Activated T-helper 1 cell treated with Interleukin-2 at 50 U/mL for 16 hours (primary cell): ENCODE measurements around the gene UBE2I.

Source experiments
- DNase-seq: peaks from one replicate; pipeline ENCODE4 v3.0.0-alpha.2; 2020; ENCODE audit warnings: low read depth

The UBE2I gene

DNA sequence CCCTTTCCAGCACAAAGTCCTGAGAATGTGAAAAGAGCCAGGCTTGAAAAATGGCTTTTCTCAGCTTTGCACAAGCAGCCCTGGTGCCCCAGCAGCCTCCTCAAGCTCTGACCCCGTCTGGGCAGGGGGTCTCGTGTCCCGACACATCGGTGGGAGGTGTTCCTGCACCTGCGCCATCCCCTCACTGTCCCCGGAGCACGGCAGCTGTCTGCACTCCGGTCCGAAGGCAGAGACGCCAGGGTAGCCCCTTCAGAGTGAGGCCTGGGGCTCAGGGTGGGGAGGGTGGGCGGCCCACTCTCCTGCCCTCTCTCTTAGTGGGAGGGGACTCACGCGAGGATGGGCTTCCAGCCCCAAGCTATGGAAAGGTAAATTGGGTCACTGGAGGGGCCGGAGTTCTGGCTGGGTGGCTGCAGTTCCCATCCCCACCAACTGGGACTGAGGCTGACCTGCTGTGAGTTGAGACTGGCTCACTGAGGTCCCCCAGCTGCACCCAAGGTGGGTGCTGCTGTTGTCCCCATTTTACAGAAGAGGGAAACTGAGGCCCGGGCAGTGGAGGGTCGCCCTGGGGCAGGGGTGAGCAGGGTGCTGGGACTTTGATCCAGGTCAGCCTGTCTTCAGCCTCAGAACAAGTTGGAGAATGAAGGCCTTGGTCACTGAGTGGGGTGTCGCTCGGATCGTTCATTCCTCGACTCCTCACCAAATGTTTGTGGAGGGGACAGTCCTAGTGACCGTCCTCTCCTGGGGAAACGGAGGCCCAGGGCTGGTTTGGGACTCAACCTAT is 21.7 kb downstream of the UBE2I start:
- DNase-seq, result no peak

DNA sequence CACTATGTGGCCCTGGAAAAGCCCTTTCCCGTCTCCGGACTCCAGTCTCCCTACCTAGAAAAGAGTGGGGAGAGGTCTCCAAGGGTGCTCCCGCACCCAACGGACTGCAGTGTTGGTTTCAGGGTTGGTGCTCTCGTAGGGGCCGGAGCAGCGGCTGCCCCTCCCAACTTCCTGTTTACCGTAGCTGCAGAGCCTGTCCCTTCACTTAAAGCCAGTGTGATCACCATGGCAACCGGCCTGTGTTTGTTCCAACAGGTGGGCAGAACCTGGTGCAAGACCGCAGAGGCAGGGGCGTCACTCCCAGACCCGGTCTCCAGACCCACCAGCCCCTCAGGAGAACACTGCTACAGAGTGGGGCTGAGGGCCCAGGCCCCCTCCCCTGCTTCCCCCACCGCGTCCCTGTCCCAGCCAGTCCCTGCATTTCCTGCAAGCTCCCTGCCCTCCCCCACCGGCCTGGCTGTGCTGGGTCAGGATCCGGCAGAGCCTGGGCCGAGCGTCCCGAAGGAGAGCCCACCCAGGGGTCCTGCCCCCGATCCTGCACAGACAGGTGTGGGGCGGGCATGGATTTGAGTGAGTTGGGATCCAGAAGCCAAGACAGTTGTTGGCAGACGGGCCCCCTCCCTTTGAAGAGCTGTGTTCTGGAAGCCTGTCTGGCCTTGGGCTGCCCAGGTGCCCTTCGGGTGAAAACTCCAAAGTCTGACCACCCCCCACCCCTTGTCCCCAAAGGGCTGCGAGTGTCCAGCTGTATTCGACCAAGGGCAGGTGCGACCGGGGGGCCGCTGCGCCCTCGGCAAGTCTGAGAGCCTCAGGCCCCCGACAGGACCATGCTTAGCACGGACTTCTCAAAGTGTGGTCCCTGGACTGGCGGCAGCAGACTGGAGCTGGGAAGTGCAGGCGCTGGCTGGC is 22.5 kb downstream of the UBE2I start:
- no peak for DNase-seq

DNA sequence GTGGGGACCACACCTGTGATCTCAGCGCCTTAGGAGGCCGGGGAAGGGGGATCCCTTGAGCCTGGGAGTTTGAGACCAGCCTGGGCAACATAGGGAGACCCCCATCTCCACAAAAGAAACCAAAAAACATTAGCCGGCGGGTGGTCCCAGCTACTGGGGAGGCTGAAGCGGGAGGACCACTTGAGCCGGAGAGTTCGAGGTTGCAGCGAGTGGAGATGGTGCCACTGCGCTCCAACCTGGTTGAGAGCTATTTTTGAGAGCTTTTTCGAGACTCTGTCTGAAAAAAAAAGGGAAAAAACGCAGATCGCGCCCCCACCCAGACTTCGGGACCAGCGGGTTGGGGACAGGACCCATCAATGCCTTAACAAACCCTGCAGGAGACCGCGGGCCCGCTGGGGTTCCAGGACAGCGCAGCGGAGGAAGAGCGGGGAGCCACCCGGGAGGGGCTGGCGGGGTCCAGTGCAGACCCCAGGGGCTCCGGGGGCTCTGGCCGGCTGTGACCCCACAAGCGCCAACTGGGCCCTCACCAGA is 23.2 kb downstream of the UBE2I start:
- no peak for DNase-seq

DNA sequence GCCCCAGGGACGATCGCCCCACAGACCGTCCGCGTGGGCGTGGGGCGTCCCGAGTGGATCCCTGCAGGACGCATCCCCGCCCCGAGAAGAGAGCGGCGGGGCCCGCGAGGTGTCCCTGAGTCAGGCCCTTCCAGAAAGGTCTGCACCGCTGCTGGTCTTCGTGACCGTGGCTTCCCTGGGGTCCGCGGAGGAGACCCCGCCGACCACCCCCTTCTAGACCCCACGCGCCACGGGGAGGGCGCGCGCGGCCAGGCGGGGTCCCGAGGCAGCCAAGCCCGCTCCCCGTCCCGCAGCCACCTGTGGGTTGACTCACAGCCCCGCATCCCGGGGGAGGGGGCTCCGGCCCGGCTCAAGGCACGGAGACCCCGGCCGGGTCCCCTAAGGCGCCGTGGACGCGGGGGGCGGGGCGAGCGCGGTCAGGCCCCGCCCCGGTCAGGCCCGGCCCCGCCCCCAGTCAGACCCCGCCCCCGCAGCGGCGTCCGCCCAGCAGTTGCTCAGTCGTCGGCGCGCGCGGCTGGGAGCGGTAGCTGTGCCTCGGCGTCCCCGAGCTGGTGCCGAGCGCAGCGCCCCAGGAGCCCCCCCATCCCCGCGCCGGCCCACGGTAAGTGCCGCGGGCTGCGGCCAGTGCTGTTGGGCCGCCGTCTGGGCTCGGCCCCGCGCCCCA is 23.8 kb downstream of the UBE2I start, which contains the start of gene BAIAP3:
TSS of gene BAIAP3 (plus strand) at position 497 of the 664 bp plus-strand sequence. CDS start 4,905 bp downstream, outside the sequence.
- peak; percentile 36 for DNase-seq

DNA sequence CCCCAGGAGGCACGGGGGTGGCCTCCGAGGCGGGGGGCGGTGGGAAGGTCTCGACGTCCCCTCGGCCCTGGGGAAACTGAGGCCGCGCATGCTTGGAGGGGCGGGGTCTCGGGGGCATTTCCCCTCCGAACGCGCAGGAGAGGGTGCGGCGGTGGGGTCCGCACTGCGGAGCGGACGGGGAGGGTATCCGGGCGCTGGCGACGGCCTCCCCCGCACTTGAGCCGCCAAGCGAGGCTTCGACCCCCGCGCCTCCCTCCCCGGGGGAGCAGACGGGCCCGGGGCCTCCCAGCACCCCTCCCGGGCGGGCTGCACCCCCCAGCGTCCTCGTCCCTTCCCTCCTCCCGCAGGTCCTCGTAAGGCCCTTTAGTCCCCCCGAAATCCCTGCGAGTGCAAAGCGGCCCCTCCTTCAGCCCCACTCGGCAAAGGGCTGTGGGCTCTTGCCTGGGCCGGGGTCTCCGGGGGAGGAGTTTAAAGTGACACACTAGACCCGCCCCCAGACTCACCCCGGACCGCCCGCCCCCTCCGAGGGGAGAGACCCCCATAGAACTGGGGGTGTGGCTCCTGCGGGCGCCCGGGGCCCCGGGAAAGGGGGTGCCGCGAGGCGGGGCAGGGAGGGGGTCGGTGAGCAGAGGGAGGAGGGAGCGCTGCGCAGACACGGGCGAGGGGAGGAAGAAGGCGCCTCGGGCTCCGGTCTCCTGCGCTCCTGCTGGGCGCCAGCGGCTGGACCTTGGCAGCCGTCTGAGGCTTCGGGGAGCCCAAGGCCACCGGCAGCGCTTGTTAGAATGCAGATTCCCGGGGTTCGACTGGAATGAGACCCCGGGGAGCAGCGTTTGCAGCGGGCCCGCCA is 24.6 kb downstream of the UBE2I start:
- DNase-seq, result no peak

DNA sequence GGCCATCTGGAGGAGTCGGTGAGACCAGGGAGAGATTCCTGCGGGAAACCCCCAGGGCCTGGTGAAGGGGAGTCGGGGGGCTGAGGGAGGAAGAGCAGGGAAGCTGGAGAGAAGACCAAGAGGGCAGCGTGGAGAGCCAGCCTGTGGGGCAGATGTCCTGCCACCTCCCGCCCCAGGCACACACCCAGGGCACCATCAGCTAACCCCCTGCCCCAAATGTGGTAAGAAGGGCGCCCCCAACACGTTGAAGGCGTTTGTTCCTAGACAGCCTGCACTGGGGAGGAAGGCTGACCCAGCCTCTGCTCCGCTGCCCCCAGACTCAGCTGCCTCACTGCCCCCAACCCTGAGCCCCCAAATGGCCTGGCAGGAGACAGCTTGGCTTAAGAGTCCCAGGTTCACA is 25.3 kb downstream of the UBE2I start:
- no peak for DNase-seq

DNA sequence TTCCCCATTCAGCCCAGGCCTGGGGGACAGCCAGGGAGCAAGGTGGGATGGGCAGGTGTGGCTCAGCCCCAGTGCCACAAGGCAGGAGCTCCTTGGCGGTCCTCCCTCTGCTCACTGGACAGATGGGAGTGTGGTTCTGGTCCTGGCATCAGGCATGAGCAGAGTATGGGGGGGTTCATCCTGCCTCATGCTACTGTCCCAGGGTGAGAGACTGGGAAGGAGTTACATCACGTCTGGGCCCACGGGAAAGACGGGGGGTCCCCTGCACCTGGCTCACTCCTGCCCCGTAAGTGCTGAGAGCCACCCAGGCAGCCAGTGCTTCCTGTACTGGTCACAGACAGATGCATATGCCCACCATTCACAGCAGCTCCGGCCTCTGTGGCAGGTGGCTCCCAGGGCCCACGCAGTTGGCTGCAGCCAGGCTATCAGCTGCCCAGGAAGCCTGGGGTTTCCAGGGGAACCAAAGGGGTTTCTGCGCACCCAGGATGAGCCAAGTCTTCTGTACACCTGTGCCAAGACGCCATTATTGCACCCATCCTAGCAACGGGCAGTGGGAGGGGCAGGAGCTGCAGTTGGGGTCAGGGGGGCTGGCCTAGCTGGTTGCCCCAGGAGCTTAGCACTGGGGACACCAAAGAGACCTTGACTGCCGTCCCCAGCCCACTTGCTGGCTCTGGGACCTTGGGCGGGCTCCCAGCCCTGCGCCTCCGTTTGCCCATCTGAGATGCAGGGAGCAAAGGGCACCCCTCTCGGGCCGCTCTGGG is 26.0 kb downstream of the UBE2I start:
- DNase-seq, result no peak

DNA sequence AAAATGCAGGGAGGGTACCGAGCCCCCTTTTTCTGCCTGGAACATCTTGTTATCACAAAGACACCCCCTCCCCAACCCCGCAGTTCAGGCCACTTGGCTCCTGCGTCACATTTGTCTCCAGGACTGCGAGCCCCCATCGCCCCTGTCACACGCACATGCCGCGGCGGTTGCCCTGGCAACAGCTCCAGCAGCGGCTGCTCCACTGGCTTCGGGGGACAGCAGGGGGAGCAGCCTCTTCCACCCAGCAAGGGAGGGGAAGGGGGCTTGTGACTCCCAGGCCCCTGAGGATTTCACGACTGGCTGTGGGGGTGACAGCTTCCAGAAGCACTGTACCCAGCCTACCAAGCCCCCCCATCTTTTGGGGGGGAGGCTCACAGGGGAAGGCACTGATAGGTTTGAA is 26.6 kb downstream of the UBE2I start:
- DNase-seq, result no peak

DNA sequence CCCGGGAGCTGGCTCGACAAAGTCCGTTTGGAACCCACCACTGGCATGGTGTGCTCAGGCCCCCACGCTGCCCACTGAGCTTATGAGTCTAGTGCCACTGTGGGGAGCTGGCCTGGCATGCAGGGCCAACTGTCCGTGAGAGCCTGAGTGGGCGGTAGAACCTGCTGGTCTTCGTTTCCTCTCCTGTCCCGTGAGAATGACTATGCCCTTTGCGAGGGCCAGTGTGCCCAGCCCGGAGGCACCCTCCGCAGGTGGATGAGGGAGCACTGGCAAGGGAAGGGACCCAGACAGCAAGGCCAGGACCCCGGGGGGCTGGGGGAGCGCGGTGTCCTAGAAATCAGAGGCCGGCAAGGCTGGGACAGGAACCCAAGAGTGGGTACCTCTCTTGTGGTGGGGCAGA is 27.2 kb downstream of the UBE2I start:
- DNase-seq, result no peak

DNA sequence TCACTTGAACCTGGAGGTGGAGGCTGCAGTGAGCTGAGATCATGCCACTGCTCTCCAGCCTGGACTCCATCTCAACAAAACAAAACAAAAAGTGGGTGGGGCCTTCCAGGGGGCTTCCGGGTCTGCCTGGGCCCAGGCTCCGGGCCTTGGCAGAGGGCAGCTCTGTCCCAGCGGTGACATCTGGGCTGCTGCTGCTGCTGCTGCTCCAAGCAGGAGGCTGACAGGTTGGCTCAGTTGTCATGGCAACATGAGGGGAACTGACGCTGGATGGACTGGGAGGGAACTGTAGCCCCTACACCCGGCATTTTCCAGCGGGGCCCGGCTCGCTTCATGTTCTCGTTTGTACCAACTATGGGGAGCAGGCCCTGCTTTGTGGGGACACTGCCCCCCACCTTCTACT is 28.1 kb downstream of the UBE2I start:
- no peak for DNase-seq

DNA sequence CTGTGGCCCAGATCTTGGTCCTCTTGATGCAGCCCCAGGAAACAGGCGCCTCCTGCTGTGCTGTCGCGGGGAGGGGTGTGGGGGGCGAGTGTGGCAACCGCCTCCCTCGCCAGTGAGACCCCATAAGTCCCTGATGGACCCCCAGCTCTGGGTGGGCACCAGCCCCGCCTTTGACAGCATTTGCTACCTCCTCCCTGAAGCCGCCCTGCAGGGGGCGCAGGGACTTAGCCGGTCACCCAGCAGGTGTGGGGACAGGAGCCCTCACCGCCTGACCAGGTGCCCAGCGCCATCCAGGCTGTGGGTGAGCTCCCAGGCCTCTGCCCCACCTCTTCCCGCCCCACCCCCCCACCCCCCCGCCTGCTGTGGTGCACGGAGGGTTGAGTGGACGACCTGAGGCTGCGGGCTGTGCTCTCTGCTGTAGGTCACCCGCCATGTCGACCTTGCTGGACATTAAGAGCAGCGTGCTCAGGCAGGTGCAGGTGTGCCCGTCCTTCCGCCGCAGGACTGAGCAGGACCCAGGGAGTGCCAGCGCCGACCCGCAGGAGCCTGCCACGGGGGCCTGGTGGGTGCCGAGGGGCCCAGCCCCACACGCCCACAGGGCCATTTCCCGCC is 28.8 kb downstream of the UBE2I start:
- no peak for DNase-seq

DNA sequence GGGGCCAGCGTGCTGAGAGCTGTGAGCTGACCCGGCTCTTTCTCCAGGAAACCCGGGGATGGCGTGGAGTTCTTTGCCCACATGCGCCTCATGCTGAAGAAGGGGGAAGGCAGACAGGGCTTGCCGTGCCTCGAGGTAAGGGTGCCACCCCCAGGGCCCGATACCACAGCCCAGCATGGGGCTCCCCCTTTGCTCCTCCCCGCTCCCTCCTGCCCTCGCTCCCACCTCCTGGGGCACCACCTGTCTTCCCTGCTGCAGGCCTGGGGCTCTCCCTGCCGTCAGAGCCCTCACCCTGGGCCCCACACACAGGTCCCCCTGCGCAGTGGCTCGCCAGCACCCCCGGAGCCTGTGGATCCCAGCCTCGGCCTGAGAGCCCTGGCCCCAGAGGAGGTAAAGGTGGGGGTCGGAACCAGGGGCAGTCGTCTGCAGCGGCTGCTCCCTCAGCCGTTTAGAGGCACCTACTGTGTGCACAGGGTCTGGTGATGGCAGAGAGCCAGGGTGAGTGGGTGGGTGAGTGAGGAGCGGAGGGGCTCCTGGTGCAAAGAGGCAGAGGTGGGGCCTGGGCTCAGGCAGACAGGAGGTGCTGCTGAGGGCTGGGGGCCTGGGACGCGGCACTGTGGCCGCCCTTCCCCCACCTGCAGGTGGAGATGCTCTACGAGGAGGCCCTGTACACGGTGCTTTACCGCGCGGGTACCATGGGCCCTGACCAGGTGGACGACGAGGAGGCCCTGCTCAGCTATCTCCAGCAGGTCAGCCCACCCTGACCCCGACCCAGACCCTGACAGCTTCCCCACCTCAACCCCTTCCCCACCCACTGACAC is 29.6 kb downstream of the UBE2I start:
- no peak for DNase-seq

DNA sequence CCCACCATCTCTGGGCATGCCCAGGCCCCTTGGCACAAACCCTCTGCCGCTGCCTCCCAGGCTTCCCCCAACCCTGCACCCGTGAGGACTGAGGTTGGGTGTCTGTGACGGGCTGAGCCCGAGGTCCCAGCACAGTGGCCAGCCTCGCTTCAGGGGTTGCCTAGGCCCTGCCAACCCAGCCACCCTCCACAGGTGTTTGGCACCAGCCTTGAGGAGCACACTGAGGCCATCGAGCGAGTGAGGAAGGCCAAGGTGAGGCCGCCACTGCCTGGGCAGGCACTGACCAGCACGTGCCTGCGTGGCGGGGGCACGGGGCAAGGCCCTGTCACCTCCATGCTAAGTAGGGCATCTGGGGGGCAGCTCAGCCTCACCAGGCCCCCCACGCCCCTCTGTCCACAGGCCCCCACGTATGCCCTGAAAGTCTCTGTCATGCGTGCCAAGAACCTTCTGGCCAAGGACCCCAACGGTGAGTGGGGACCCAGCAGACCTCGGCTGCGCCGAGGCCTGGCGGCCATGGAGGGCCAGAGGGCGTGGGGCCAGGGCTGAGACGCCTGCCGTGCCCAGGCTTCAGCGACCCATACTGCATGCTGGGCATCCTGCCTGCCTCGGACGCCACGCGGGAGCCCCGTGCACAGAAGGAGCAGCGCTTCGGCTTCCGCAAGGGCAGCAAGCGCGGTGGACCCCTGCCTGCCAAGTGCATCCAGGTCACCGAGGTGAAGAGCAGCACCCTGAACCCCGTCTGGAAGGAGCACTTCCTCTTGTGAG is 31.5 kb downstream of the UBE2I start:
- DNase-seq, result no peak

DNA sequence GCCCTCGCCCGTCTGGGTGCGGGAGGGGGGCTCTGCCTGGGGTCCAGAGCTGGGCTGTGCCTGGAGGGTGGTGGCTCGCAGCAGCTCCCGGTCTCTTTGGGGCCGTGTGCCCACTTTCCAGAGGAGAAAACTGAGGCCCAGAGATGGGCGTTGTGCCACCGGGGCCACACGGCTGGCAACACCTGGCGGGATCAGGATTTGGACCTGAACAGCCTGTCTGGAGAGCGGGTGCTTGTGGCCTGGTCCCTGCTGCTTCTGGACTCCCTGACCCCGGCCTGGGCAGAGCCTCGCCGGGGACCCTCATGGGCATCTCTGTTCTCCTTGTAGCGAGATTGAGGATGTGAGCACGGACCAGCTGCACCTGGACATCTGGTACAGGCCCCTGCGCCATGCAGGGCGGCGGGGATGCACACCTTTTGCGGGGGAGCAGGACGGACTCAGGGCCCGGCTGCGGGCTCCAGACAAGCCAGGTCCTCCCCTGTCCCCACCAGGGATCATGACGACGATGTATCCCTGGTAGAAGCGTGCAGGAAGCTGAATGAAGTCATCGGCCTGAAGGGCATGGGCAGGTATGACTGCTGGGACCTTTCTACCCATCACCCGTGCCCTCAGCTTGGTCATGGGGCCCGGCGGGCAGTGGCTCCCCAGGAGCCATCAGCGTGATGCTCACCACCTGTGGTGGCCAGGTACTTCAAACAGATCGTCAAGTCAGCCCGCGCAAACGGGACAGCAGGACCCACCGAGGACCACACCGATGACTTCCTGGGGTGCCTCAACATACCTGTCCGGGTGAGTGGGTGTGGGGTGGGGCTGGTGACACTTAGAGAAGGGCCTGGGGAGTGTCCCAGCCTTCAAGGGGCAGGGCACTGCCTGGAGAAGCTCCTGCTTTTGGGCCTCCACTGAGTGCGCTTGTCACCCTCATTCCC is 32.3 kb downstream of the UBE2I start:
- no peak for DNase-seq

DNA sequence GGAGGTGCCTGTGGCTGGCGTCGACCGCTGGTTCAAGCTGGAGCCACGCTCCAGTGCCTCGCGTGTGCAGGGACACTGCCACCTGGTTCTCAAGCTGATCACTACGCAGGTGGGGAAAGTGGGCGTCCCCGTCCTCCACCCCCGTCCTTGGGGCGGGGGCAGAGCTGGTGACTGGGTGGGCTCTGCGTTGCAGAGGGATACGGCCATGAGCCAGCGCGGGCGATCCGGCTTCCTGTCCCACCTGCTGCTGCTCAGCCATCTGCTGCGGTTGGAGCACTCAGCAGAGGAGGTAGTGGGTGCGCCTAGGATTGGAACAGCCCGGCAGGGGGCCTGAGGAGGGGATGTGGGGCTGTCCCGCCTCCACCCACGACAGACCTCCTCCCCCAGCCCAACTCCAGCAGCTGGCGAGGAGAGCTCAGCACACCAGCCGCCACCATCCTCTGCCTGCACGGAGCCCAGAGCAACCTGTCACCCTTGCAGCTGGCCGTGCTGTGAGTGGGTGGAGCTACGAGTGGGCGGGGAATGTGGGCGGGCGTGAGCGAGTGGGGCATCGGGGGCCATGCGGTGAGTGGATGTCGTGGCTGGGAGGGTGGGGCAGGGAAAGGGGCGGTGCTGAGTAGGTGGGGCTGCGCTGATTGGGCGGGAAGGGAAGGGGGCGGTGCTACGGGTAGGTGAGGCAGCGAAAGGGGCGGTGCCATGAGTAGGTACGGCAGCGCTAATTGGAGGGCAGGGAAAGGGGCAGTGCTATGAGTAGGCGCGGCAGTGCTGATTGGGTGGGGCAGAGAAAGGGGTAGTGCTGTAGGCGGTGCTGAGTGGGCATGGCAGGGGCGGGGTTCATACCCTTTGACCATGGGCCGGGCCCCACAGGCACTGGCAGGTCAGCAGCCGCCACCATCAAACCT is 33.3 kb downstream of the UBE2I start:
- DNase-seq, result peak; percentile 89
